ENCODE measurements around the gene ALOX5. TPM values are rescaled to one million over a fixed set of nuclear protein-coding genes. Genes with fewer than 3 reads are reported as not detected.
"Not testable (repeated sequence)": the region's sequence is repeated elsewhere in the genome, so short reads cannot be mapped to it uniquely, and the experiment has no call there.

Gene ALOX5
- total RNA-seq (10 to 100 TPM; 11.2 to 12.7 TPM), polyA plus RNA-seq (1 to 10 TPM in 1 of 3 donors, under 1 TPM in 2; 0.29 to 1.8 (median 0.31) TPM), total RNA-seq (0 to 4.2 (median 0.17) reads per million in 6 experiments)

- no peaks in the 10 kb centered on the region for H3K36me3 Mint-ChIP-seq
- peak within 1 kb of the TSS; percentile 76 to 95 (median 88) for H3K4me3 Mint-ChIP-seq
- H3K4me1 Mint-ChIP-seq, result peaks cover 9 to 70% (median 22%) of the 10 kb centered on the region in 4 donors
- peak within 1 kb of the TSS in 5 of 10 donors; percentile 28 to 76 (median 65) for H3K27ac Mint-ChIP-seq
- POLR2A ChIA-PET, result no interaction called here
- ATAC-seq (peak; percentile 60 to 72), DNase-seq (peak in 6 of 10 donors; percentile 26 to 72 (median 34))
- no peaks in the 10 kb centered on the region for H3K9me3 Mint-ChIP-seq
- H3K27me3 Mint-ChIP-seq, result peaks cover 8 to 46% (median 30%) of the 10 kb centered on the region in 5 donors
Measured at GRCh38 chr10:45373576-45374349, at the start of gene ALOX5. Gene ALOX5, plus strand, starts transcription at chr10:45374216. Its CDS starts 64 bp downstream, at chr10:45374280.

GRCh38 chr10:45325116-45325515, 48.9 kb upstream of the ALOX5 start:
- Mint-ChIP-seq H3K4me3 (no peak overlapping the region), H3K36me3 (peaks cover 2 to 23% (median 4%) of the 10 kb centered on the region in 3 donors), H3K9me3 (peaks cover 4 to 45% (median 25%) of the 10 kb centered on the region in 9 donors), H3K27me3 (peaks cover 0 to 6% (median 4%) of the 10 kb centered on the region in 5 donors), H3K27ac (no peak overlapping the region), H3K4me1 (no peaks in the 10 kb centered on the region)
- DNase-seq (no peak), ATAC-seq (no peak)
- POLR2A ChIA-PET, result no interaction called here

- peaks cover 0 to 49% (median 25%) of the 10 kb centered on the region in 9 donors for H3K9me3 Mint-ChIP-seq
- peaks cover 0 to 23% (median 0%) of the 10 kb centered on the region in 3 donors for H3K36me3 Mint-ChIP-seq
- H3K4me1 Mint-ChIP-seq, H3K27me3 Mint-ChIP-seq, POLR2A ChIA-PET, H3K27ac Mint-ChIP-seq, DNase-seq, ATAC-seq, H3K4me3 Mint-ChIP-seq: not testable (repeated sequence)
Measured at GRCh38 chr10:45326864-45327263, 47.2 kb upstream of the ALOX5 start.

- H3K4me1 Mint-ChIP-seq, POLR2A ChIA-PET, H3K27ac Mint-ChIP-seq, H3K4me3 Mint-ChIP-seq, ATAC-seq, DNase-seq: not testable (repeated sequence)
- Mint-ChIP-seq H3K9me3 (peaks cover 0 to 40% (median 16%) of the 10 kb centered on the region in 9 donors), H3K36me3 (peaks cover 0 to 12% (median 0%) of the 10 kb centered on the region in 3 donors), H3K27me3 (peaks cover 2 to 12% (median 11%) of the 10 kb centered on the region in 5 donors)
Measured at GRCh38 chr10:45331824-45332223, 42.2 kb upstream of the ALOX5 start.

- H3K9me3 Mint-ChIP-seq, result peaks cover 0 to 13% (median 3%) of the 10 kb centered on the region in 9 donors
- DNase-seq (no peak), ATAC-seq (no peak)
- H3K4me3 Mint-ChIP-seq, result no peak overlapping the region
- peaks cover 0 to 4% (median 2%) of the 10 kb centered on the region in 5 donors for H3K27me3 Mint-ChIP-seq
- no peaks in the 10 kb centered on the region for H3K4me1 Mint-ChIP-seq
- peaks cover 0 to 10% (median 2%) of the 10 kb centered on the region in 3 donors for H3K36me3 Mint-ChIP-seq
- H3K27ac Mint-ChIP-seq, result no peak overlapping the region
- POLR2A ChIA-PET, result no interaction called here
Measured at GRCh38 chr10:45339894-45340293, 34.1 kb upstream of the ALOX5 start.

GRCh38 chr10:45340420-45340819, 33.6 kb upstream of the ALOX5 start:
- H3K27ac Mint-ChIP-seq, H3K4me1 Mint-ChIP-seq, ATAC-seq, H3K27me3 Mint-ChIP-seq, POLR2A ChIA-PET, DNase-seq, H3K4me3 Mint-ChIP-seq: not testable (repeated sequence)
- H3K9me3 Mint-ChIP-seq, result peaks cover 0 to 19% (median 3%) of the 10 kb centered on the region in 9 donors
- H3K36me3 Mint-ChIP-seq, result peaks cover 0 to 10% (median 2%) of the 10 kb centered on the region in 3 donors

GRCh38 chr10:45346652-45347335, 27.2 kb upstream of the ALOX5 start:
- POLR2A ChIA-PET, H3K27ac Mint-ChIP-seq, H3K36me3 Mint-ChIP-seq, ATAC-seq, DNase-seq, H3K4me1 Mint-ChIP-seq, H3K4me3 Mint-ChIP-seq, H3K27me3 Mint-ChIP-seq: not testable (repeated sequence)
- H3K9me3 Mint-ChIP-seq, result peaks cover 0 to 25% (median 3%) of the 10 kb centered on the region in 9 donors

- H3K27me3 Mint-ChIP-seq, POLR2A ChIA-PET, DNase-seq, H3K4me1 Mint-ChIP-seq, ATAC-seq, H3K4me3 Mint-ChIP-seq, H3K27ac Mint-ChIP-seq, H3K36me3 Mint-ChIP-seq: not testable (repeated sequence)
- peaks cover 0 to 25% (median 3%) of the 10 kb centered on the region in 9 donors for H3K9me3 Mint-ChIP-seq
Measured at GRCh38 chr10:45347464-45347863, 26.6 kb upstream of the ALOX5 start.

GRCh38 chr10:45348196-45348765, 25.7 kb upstream of the ALOX5 start:
- H3K36me3 Mint-ChIP-seq, H3K27me3 Mint-ChIP-seq, H3K27ac Mint-ChIP-seq, ATAC-seq, DNase-seq, H3K4me1 Mint-ChIP-seq, H3K4me3 Mint-ChIP-seq, POLR2A ChIA-PET: not testable (repeated sequence)
- H3K9me3 Mint-ChIP-seq, result peaks cover 0 to 21% (median 3%) of the 10 kb centered on the region in 9 donors

- DNase-seq (no peak), ATAC-seq (no peak)
- Mint-ChIP-seq H3K4me3 (no peak overlapping the region), H3K4me1 (peaks cover 2 to 18% (median 6%) of the 10 kb centered on the region in 4 donors), H3K9me3 (peaks cover 0 to 5% (median 1%) of the 10 kb centered on the region in 9 donors), H3K36me3 (peaks cover 0 to 5% (median 0%) of the 10 kb centered on the region in 3 donors), H3K27ac (no peak overlapping the region), H3K27me3 (peaks cover 0 to 5% (median 0%) of the 10 kb centered on the region in 5 donors)
- POLR2A ChIA-PET, result no interaction called here
Measured at GRCh38 chr10:45353186-45353585, 20.8 kb upstream of the ALOX5 start.

- Mint-ChIP-seq H3K27me3 (peaks cover 0 to 8% (median 0%) of the 10 kb centered on the region in 5 donors), H3K9me3 (no peaks in the 10 kb centered on the region), H3K27ac (no peak overlapping the region), H3K36me3 (no peaks in the 10 kb centered on the region), H3K4me3 (no peak overlapping the region), H3K4me1 (peaks cover 2 to 20% (median 6%) of the 10 kb centered on the region in 4 donors)
- ATAC-seq (no peak), DNase-seq (no peak)
- POLR2A ChIA-PET, result no interaction called here
Measured at GRCh38 chr10:45354261-45354660, 19.8 kb upstream of the ALOX5 start.

GRCh38 chr10:45355494-45355893, 18.5 kb upstream of the ALOX5 start:
- H3K27me3 Mint-ChIP-seq, result peaks cover 0 to 8% (median 3%) of the 10 kb centered on the region in 5 donors
- H3K27ac Mint-ChIP-seq, result peak overlapping the region in 3 of 10 donors; percentile 21 to 83 (median 39)
- H3K36me3 Mint-ChIP-seq, result no peaks in the 10 kb centered on the region
- DNase-seq (no peak), ATAC-seq (no peak)
- peaks cover 0 to 5% (median 0%) of the 10 kb centered on the region in 9 donors for H3K9me3 Mint-ChIP-seq
- POLR2A ChIA-PET, result no interaction called here
- H3K4me3 Mint-ChIP-seq, result no peak overlapping the region
- peaks cover 0 to 20% (median 8%) of the 10 kb centered on the region in 4 donors for H3K4me1 Mint-ChIP-seq

Data from naive thymus-derived CD8-positive, alpha-beta T cell (primary cell).